SJCRH30 (cell line): ENCODE measurements around the gene IGFBPL1. TPM values are rescaled to one million over a fixed set of nuclear protein-coding genes. Genes with fewer than 3 reads are reported as not detected.
A peak's percentile ranks its signal among the peaks of the same experiment; 100 is the strongest.

Source experiments
- DNase-seq, 2 experiments: peaks; one replicate each; pipeline ENCODE4 v3.0.0-alpha.2; 2015 to 2020
- H3K27ac ChIP-seq: fragments of 250-450 bp; sonication (Bioruptor Pico); 2 replicates; pipeline ENCODE4 v1.5.1; 2020; ENCODE audit warnings: mild to moderate bottlenecking, moderate library complexity
- H3K27me3 ChIP-seq: fragments of 250-450 bp; sonication (Bioruptor Pico); 2 replicates; pipeline ENCODE4 v1.5.1; 2020; ENCODE audit warnings: mild to moderate bottlenecking, moderate library complexity
- H3K36me3 ChIP-seq: fragments of 250-450 bp; sonication (Bioruptor Pico); 2 replicates; pipeline ENCODE4 v1.5.1; 2020; ENCODE audit warnings: mild to moderate bottlenecking, moderate library complexity
- H3K4me1 ChIP-seq: fragments of 250-450 bp; sonication (Bioruptor Pico); 2 replicates; pipeline ENCODE4 v1.5.1; 2020; ENCODE audit warnings: mild to moderate bottlenecking, moderate library complexity
- H3K4me3 ChIP-seq: fragments of 250-450 bp; sonication (Bioruptor Pico); 2 replicates; pipeline ENCODE4 v1.5.1; 2020; ENCODE audit warnings: mild to moderate bottlenecking, moderate library complexity
- H3K9me3 ChIP-seq: fragments of 250-450 bp; sonication (Bioruptor Pico); replicated peaks from 2 replicates; pipeline ENCODE4 v1.5.1; 2020; ENCODE audit warnings: mild to moderate bottlenecking, moderate library complexity
- total RNA-seq: library from RNA; depleted of rRNA; stranded (reverse); fragments of >200 nt; shearing (Covaris generic); gene quantifications from 2 replicates; pipeline ENCODE4 v1.2.3, GENCODE V29; 2014; rRNA removed

The IGFBPL1 gene
- total RNA-seq, 1 experiment from 2014 or later = 42.3 TPM

GRCh38 chr9:38367898-38368297 lies 56.4 kb downstream of the IGFBPL1 start:
- H3K4me3 ChIP-seq = no peak overlapping the region
- peaks cover 8% of the 10 kb centered on the region for H3K4me1 ChIP-seq
- no peak for DNase-seq
- no peaks in the 10 kb centered on the region for H3K27me3 ChIP-seq
- H3K9me3 ChIP-seq = no peaks in the 10 kb centered on the region
- no peaks in the 10 kb centered on the region for H3K36me3 ChIP-seq
- no peak overlapping the region for H3K27ac ChIP-seq

GRCh38 chr9:38363589-38363925 lies 60.7 kb downstream of the IGFBPL1 start:
- H3K27ac ChIP-seq = no peak overlapping the region
- no peaks in the 10 kb centered on the region for H3K27me3 ChIP-seq
- DNase-seq = no peak

GRCh38 chr9:38362852-38363588 lies 61.2 kb downstream of the IGFBPL1 start:
- H3K4me3 ChIP-seq = peak overlapping the region; percentile 28
- H3K27me3 ChIP-seq = no peaks in the 10 kb centered on the region
- DNase-seq = peak; percentile 57 to 80
- no peaks in the 10 kb centered on the region for H3K36me3 ChIP-seq
- H3K4me1 ChIP-seq = peaks cover 3% of the 10 kb centered on the region; the same call in 1 of the 2 replicates
- H3K27ac ChIP-seq = no peak overlapping the region
- H3K9me3 ChIP-seq = no peaks in the 10 kb centered on the region

More at GRCh38 chr9:38363589-38363925, 60.7 kb downstream of the IGFBPL1 start:
- H3K36me3 ChIP-seq = no peaks in the 10 kb centered on the region
- peak overlapping the region; percentile 28 for H3K4me3 ChIP-seq
- H3K9me3 ChIP-seq = no peaks in the 10 kb centered on the region
- H3K4me1 ChIP-seq = peaks cover 3% of the 10 kb centered on the region; the same call in 1 of the 2 replicates

- no peaks in the 10 kb centered on the region for H3K9me3 ChIP-seq
- H3K36me3 ChIP-seq = no peaks in the 10 kb centered on the region
- H3K27me3 ChIP-seq = no peaks in the 10 kb centered on the region
- no peak overlapping the region for H3K27ac ChIP-seq
- DNase-seq = no peak
- peaks cover 3% of the 10 kb centered on the region; the same call in 1 of the 2 replicates for H3K4me1 ChIP-seq
- no peak overlapping the region for H3K4me3 ChIP-seq
Measured at GRCh38 chr9:38361473-38361850, 62.8 kb downstream of the IGFBPL1 start.

GRCh38 chr9:38360839-38361472 lies 63.3 kb downstream of the IGFBPL1 start:
- no peak for DNase-seq
- Histone ChIP-seq H3K36me3 (no peaks in the 10 kb centered on the region), H3K9me3 (no peaks in the 10 kb centered on the region), H3K27me3 (no peaks in the 10 kb centered on the region), H3K4me3 (no peak overlapping the region), H3K4me1 (peaks cover 3% of the 10 kb centered on the region; the same call in 1 of the 2 replicates), H3K27ac (no peak overlapping the region)

GRCh38 chr9:38359689-38360385 lies 64.4 kb downstream of the IGFBPL1 start:
- H3K9me3 ChIP-seq = no peaks in the 10 kb centered on the region
- H3K27me3 ChIP-seq = no peaks in the 10 kb centered on the region
- no peak overlapping the region for H3K27ac ChIP-seq
- H3K4me3 ChIP-seq = no peak overlapping the region
- peaks cover 3% of the 10 kb centered on the region; the same call in 1 of the 2 replicates for H3K4me1 ChIP-seq
- H3K36me3 ChIP-seq = no peaks in the 10 kb centered on the region
- no peak for DNase-seq

- H3K27ac ChIP-seq = no peak overlapping the region
- H3K4me1 ChIP-seq = peaks cover 3% of the 10 kb centered on the region; the same call in 1 of the 2 replicates
- H3K4me3 ChIP-seq = no peak overlapping the region
- DNase-seq = no peak
- no peaks in the 10 kb centered on the region for H3K27me3 ChIP-seq
- H3K9me3 ChIP-seq = no peaks in the 10 kb centered on the region
- no peaks in the 10 kb centered on the region for H3K36me3 ChIP-seq
Measured at GRCh38 chr9:38359297-38359653, 65.0 kb downstream of the IGFBPL1 start.

GRCh38 chr9:38358390-38359296 lies 65.6 kb downstream of the IGFBPL1 start:
- no peak overlapping the region for H3K27ac ChIP-seq

GRCh38 chr9:38357350-38358114 lies 66.7 kb downstream of the IGFBPL1 start:
- Histone ChIP-seq H3K36me3 (no peaks in the 10 kb centered on the region), H3K4me1 (no peaks in the 10 kb centered on the region), H3K4me3 (no peak overlapping the region), H3K27ac (no peak overlapping the region), H3K27me3 (no peaks in the 10 kb centered on the region), H3K9me3 (no peaks in the 10 kb centered on the region)
- DNase-seq = no peak

More at GRCh38 chr9:38358390-38359296, 65.6 kb downstream of the IGFBPL1 start:
- DNase-seq = no peak
- Histone ChIP-seq H3K27me3 (no peaks in the 10 kb centered on the region), H3K4me3 (no peak overlapping the region), H3K9me3 (no peaks in the 10 kb centered on the region), H3K4me1 (peaks cover 3% of the 10 kb centered on the region; the same call in 1 of the 2 replicates), H3K36me3 (no peaks in the 10 kb centered on the region)

- H3K36me3 ChIP-seq = no peaks in the 10 kb centered on the region
- H3K9me3 ChIP-seq = no peaks in the 10 kb centered on the region
- H3K27ac ChIP-seq = no peak overlapping the region
- no peaks in the 10 kb centered on the region for H3K27me3 ChIP-seq
- no peaks in the 10 kb centered on the region for H3K4me1 ChIP-seq
- DNase-seq = no peak
- no peak overlapping the region for H3K4me3 ChIP-seq
Measured at GRCh38 chr9:38356851-38357250, 67.4 kb downstream of the IGFBPL1 start.

Other genes starting within 250 kb of the IGFBPL1 start
- gene ALDH1B1, start 31.8 kb downstream of the IGFBPL1 start, total RNA-seq = 80.3 and 80.8 TPM in 2 replicates
- 9.8 and 10.5 TPM in 2 replicates for gene ANKRD18A, start 196.1 kb upstream of the IGFBPL1 start, total RNA-seq